Hepatocyte (in vitro differentiated cells): ENCODE measurements around the gene EXOC3L4. TPM values are rescaled to one million over a fixed set of nuclear protein-coding genes. Genes with fewer than 3 reads are reported as not detected.

Experiments used
- DNase-seq: peaks from one replicate; pipeline ENCODE4 v3.0.0-alpha.2; 2016; ENCODE audit warnings: low spot score
- H2AFZ ChIP-seq: fragments of 200-600 bp; sonication (generic); 2 replicates; pipeline ENCODE4 v1.6.0; 2016; ENCODE audit warnings: antibody characterized with exemption, mild to moderate bottlenecking
- H3K27ac ChIP-seq: fragments of 200-600 bp; sonication (generic); 2 replicates; pipeline ENCODE4 v1.5.1; 2016; ENCODE audit warnings: mild to moderate bottlenecking
- H3K27me3 ChIP-seq: fragments of 200-600 bp; sonication (generic); 2 replicates; pipeline ENCODE4 v1.6.1; 2016
- H3K36me3 ChIP-seq: fragments of 200-600 bp; sonication (generic); replicated peaks from 2 replicates; pipeline ENCODE4 v1.5.1; 2016; ENCODE audit warnings: low read depth; ENCODE audit not compliant: insufficient read depth
- H3K4me1 ChIP-seq: fragments of 200-600 bp; sonication (generic); 2 replicates; pipeline ENCODE4 v1.5.1; 2016; ENCODE audit warnings: mild to moderate bottlenecking, moderate library complexity; ENCODE audit not compliant: insufficient read depth
- H3K4me2 ChIP-seq: fragments of 200-600 bp; sonication (generic); 2 replicates; pipeline ENCODE4 v1.6.0; 2016
- H3K4me3 ChIP-seq: fragments of 200-600 bp; sonication (generic); 2 replicates; pipeline ENCODE4 v1.5.1; 2016; ENCODE audit warnings: mild to moderate bottlenecking
- H3K79me2 ChIP-seq: fragments of 200-600 bp; sonication (generic); 2 replicates; pipeline ENCODE4 v1.6.0; 2017; ENCODE audit warnings: mild to moderate bottlenecking
- H3K9me2 ChIP-seq: fragments of 200-600 bp; sonication (generic); replicated peaks from 2 replicates; pipeline ENCODE4 v1.6.0; 2017; ENCODE audit warnings: mild to moderate bottlenecking; ENCODE audit not compliant: insufficient read depth
- H3K9me3 ChIP-seq: fragments of 200-600 bp; sonication (generic); 2 replicates; pipeline ENCODE4 v1.5.1; 2016; ENCODE audit warnings: low read depth, mild to moderate bottlenecking
- H4K20me1 ChIP-seq: fragments of 200-600 bp; sonication (generic); 2 replicates; pipeline ENCODE4 v1.6.0; 2016; ENCODE audit warnings: mild to moderate bottlenecking; ENCODE audit not compliant: insufficient read depth, poor library complexity, severe bottlenecking
- CTCF ChIP-seq: fragments of 200-600 bp; sonication (generic); IDR thresholded peaks from 2 replicates; pipeline ENCODE4 v1.5.1; 2016; ENCODE audit warnings: antibody characterized with exemption, mild to moderate bottlenecking; ENCODE audit not compliant: poor library complexity
- EZH2 ChIP-seq: fragments of 200-600 bp; sonication (generic); IDR thresholded peaks from 2 replicates; pipeline ENCODE4 v1.6.1; 2016; ENCODE audit warnings: antibody characterized with exemption, mild to moderate bottlenecking, borderline replicate concordance
- EZH2phosphoT487 ChIP-seq: fragments of 200-600 bp; sonication (generic); IDR thresholded peaks from one replicate; pipeline ENCODE4 v1.6.1; 2018; ENCODE audit warnings: antibody characterized with exemption, mild to moderate bottlenecking, low read depth, moderate library complexity; ENCODE audit not compliant: unreplicated experiment, severe bottlenecking
- WGBS: methylation state at CpG from one replicate; pipeline ENCODE4 v1.1.6; 2016; ENCODE audit warnings: low lambda C conversion rate; ENCODE audit errors: missing lambda C conversion rate; 5-methylcytosine and 5-hydroxymethylcytosine counted together
- polyA plus RNA-seq: library from polyadenylated mRNA; unstranded; fragments of >200 nt; fragmentation: Nextera tagmentation; extraction: Ambion mirVana; gene quantifications from 2 replicates; pipeline ENCODE4 v1.2.1, GENCODE V29; 2016
- total RNA-seq: library from RNA; depleted of rRNA; stranded (reverse); fragments of >200 nt; gene quantifications from 2 replicates; pipeline ENCODE4 v1.2.3, GENCODE V29; 2014

Gene EXOC3L4
- total and polyA plus RNA-seq, 2 experiments from 2014 or later, result 35.3 to 40.3 TPM

- Histone ChIP-seq H3K9me3 (no peaks in the 10 kb centered on the region), H3K27me3 (no peaks in the 10 kb centered on the region), H3K27ac (peak overlapping the region; percentile 71), H3K4me2 (no peak overlapping the region), H3K4me3 (no peak overlapping the region), H3K9me2 (no peaks in the 10 kb centered on the region), H3K4me1 (peaks cover 38% of the 10 kb centered on the region), H3K79me2 (no peaks in the 10 kb centered on the region), H2AFZ (no peak overlapping the region), H3K36me3 (no peaks in the 10 kb centered on the region), H4K20me1 (no peaks in the 10 kb centered on the region)
- 81% methylated on average over 18 of the region's 22 CpGs for WGBS
- TF ChIP-seq EZH2phosphoT487 (no peak), CTCF (no peak), EZH2 (no peak)
- DNase-seq, result no peak
These were observed 43.3 kb downstream of the EXOC3L4 start for GRCh38 chr14:103137689-103138300.

- H3K4me1 ChIP-seq, result peaks cover 37% of the 10 kb centered on the region
- H3K9me2 ChIP-seq, result no peaks in the 10 kb centered on the region
- no peak overlapping the region for H3K27ac ChIP-seq
- H3K36me3 ChIP-seq, result no peaks in the 10 kb centered on the region
- H3K79me2 ChIP-seq, result no peaks in the 10 kb centered on the region
- DNase-seq, result no peak
- peak overlapping the region; percentile 42 for H2AFZ ChIP-seq
- H4K20me1 ChIP-seq, result no peaks in the 10 kb centered on the region
- TF ChIP-seq EZH2, result no peak
- TF ChIP-seq CTCF, result no peak
- no peak for TF ChIP-seq EZH2phosphoT487
- no peak overlapping the region for H3K4me3 ChIP-seq
- peak overlapping the region; percentile 74 for H3K4me2 ChIP-seq
- WGBS, result 75% methylated on average over 41 of the region's 66 CpGs
- H3K27me3 ChIP-seq, result no peaks in the 10 kb centered on the region
- H3K9me3 ChIP-seq, result no peaks in the 10 kb centered on the region
These were observed 44.0 kb downstream of the EXOC3L4 start for GRCh38 chr14:103138301-103139131.

GRCh38 chr14:103139132-103140025 is 44.9 kb downstream of the EXOC3L4 start:
- 51% methylated on average over 19 of the region's 29 CpGs for WGBS
- no peaks in the 10 kb centered on the region for H3K9me3 ChIP-seq
- H3K79me2 ChIP-seq, result no peaks in the 10 kb centered on the region
- DNase-seq, result no peak
- TF ChIP-seq EZH2phosphoT487 (no peak), CTCF (no peak)
- peak overlapping the region; percentile 74 for H3K4me2 ChIP-seq
- peak overlapping the region; percentile 42 for H2AFZ ChIP-seq
- H3K36me3 ChIP-seq, result no peaks in the 10 kb centered on the region
- H3K27ac ChIP-seq, result no peak overlapping the region
- H3K27me3 ChIP-seq, result no peaks in the 10 kb centered on the region
- H3K4me3 ChIP-seq, result no peak overlapping the region
- H3K4me1 ChIP-seq, result peaks cover 37% of the 10 kb centered on the region
- no peaks in the 10 kb centered on the region for H4K20me1 ChIP-seq
- H3K9me2 ChIP-seq, result no peaks in the 10 kb centered on the region
